ENCODE measurements around the gene NATD1.
A peak's percentile ranks its signal among the peaks of the same experiment; 100 is the strongest.

NATD1 gene

GRCh38 chr17:21275047-21275578 is 21.9 kb upstream of the NATD1 start:
- peak; percentile 29 for DNase-seq

GRCh38 chr17:21272881-21273792 is 19.9 kb upstream of the NATD1 start:
- DNase-seq = no peak

GRCh38 chr17:21272250-21272649 is 19.0 kb upstream of the NATD1 start:
- DNase-seq = no peak

- DNase-seq = no peak
These were observed 18.4 kb upstream of the NATD1 start for GRCh38 chr17:21271454-21272183.

- no peak for DNase-seq
These were observed 16.2 kb upstream of the NATD1 start for GRCh38 chr17:21269394-21269793.

GRCh38 chr17:21268596-21269188 is 15.5 kb upstream of the NATD1 start:
- no peak for DNase-seq

- no peak for DNase-seq
These were observed 10.2 kb upstream of the NATD1 start for GRCh38 chr17:21263376-21263775.

- DNase-seq = no peak
These were observed 9.2 kb upstream of the NATD1 start for GRCh38 chr17:21262259-21262993.

- DNase-seq = no peak
These were observed 5.4 kb upstream of the NATD1 start for GRCh38 chr17:21258593-21258992.

- DNase-seq = no peak
These were observed 634 bp upstream of the NATD1 start for GRCh38 chr17:21253646-21254441.

- no peak for DNase-seq
These were observed 868 bp downstream of the NATD1 start for GRCh38 chr17:21252289-21252795.

GRCh38 chr17:21251337-21252010 is 1.7 kb downstream of the NATD1 start:
- no peak for DNase-seq

GRCh38 chr17:21250854-21251253 is 2.4 kb downstream of the NATD1 start:
- DNase-seq = no peak

- DNase-seq = no peak
These were observed 3.1 kb downstream of the NATD1 start for GRCh38 chr17:21249920-21250703.

- DNase-seq = no peak
These were observed 4.0 kb downstream of the NATD1 start for GRCh38 chr17:21249086-21249795.

- DNase-seq = no peak
These were observed 4.7 kb downstream of the NATD1 start for GRCh38 chr17:21248500-21248899.

GRCh38 chr17:21247552-21248258 is 5.5 kb downstream of the NATD1 start:
- DNase-seq = no peak

GRCh38 chr17:21246698-21247097 is 6.5 kb downstream of the NATD1 start:
- DNase-seq = no peak

- no peak for DNase-seq
These were observed 7.5 kb downstream of the NATD1 start for GRCh38 chr17:21245639-21246084.
